Natural killer cell (primary cell): Measurements from ENCODE around the gene LNX2. TPM values are rescaled to one million over a fixed set of nuclear protein-coding genes. Genes with fewer than 3 reads are reported as not detected.
A peak's percentile ranks its signal among the peaks of the same experiment; 100 is the strongest.

Experiments used
- ATAC-seq, 3 donors: fragments of 150-1000 bp in 2 of 3; fragments of 200-7000 bp in 1 of 3; cut with Tn5 transposase; 1 replicate in 1 of 3; 2 replicates in 2 of 3; pipeline ENCODE4 v1.10.0; 2021; ENCODE audit warnings: mild to moderate bottlenecking in 2 of 3, moderate library complexity in 2 of 3
- DNase-seq, 2 donors: peaks; one replicate each; pipeline versions ENCODE4 v3.0.0 to v3.0.0-alpha.2; 2013 to 2021; ENCODE audit warnings: mixed read lengths in 1 of 2
- H3K27ac ChIP-seq: one replicate; pipeline ENCODE4 v1.5.1; 2013; ENCODE audit warnings: mild to moderate bottlenecking, low read length
- H3K27me3 ChIP-seq: one replicate; pipeline ENCODE4 v1.6.1; 2013; ENCODE audit warnings: low read length; ENCODE audit not compliant: control insufficient read depth, insufficient read depth
- H3K36me3 ChIP-seq: one replicate; pipeline ENCODE4 v1.6.1; 2013; ENCODE audit warnings: low read length; ENCODE audit not compliant: control insufficient read depth, insufficient read depth
- H3K4me1 ChIP-seq: one replicate; pipeline ENCODE4 v1.6.1; 2013; ENCODE audit warnings: low read length; ENCODE audit not compliant: control insufficient read depth, insufficient read depth
- H3K4me3 ChIP-seq: one replicate; pipeline ENCODE4 v1.5.1; 2013; ENCODE audit warnings: low read length
- H3K9me3 ChIP-seq: one replicate; pipeline ENCODE4 v1.6.1; 2013; ENCODE audit warnings: low read length; ENCODE audit not compliant: control insufficient read depth, insufficient read depth
- H3K27ac Mint-ChIP-seq, 2 donors: one replicate each; pipeline ENCODE4 v1.8.0; 2022; ENCODE audit warnings: mild to moderate bottlenecking in 2 of 2, mixed read lengths in 2 of 2, moderate library complexity in 1 of 2
- H3K27me3 Mint-ChIP-seq, 2 donors: one replicate each; pipeline ENCODE4 v1.8.0; 2022; ENCODE audit warnings: low read depth in 2 of 2, mixed read lengths in 2 of 2
- H3K36me3 Mint-ChIP-seq: one replicate; pipeline ENCODE4 v1.8.0; 2022; ENCODE audit warnings: mixed read lengths
- H3K4me1 Mint-ChIP-seq, 2 donors: one replicate each; pipeline ENCODE4 v1.8.0; 2022; ENCODE audit warnings: mixed read lengths in 2 of 2
- H3K4me3 Mint-ChIP-seq: one replicate; pipeline ENCODE4 v1.8.0; 2022; ENCODE audit warnings: mild to moderate bottlenecking, moderate library complexity, mixed read lengths
- H3K9me3 Mint-ChIP-seq, 2 donors: one replicate each; pipeline ENCODE4 v1.8.0; 2022; ENCODE audit warnings: mixed read lengths in 2 of 2
- WGBS: methylation state at CpG from one replicate; pipeline ENCODE4 v1.1.7; 2013; ENCODE audit warnings: missing lambda C conversion rate; ENCODE audit not compliant: insufficient coverage; 5-methylcytosine and 5-hydroxymethylcytosine counted together
- intact Hi-C: fragments of 100-400 bp; cut with micrococcal nuclease; formaldehyde crosslinking; loops from one replicate; pipeline ENCODE4 v1.14.2; 2022
- total RNA-seq, 4 donors: library from RNA; stranded (reverse); fragments of 120-200 nt in 1 of 4; gene quantifications; one replicate each; pipeline versions ENCODE4 v1.2.3 to v1.2.4, GENCODE V29; 2013 to 2022
- TF ChIP-seq, protein P1 (sequence below): fragments of 200-600 bp; IDR thresholded peaks from one replicate; pipeline ENCODE4 v1.8.0; 2022; ENCODE audit warnings: antibody characterized with exemption

The LNX2 gene
- total RNA-seq, 3 donors from 2014 or later (not counting 1 experiment from before 2014, with no cell fraction given) = 4.5 to 6.6 (median 5.0) TPM

DNA sequence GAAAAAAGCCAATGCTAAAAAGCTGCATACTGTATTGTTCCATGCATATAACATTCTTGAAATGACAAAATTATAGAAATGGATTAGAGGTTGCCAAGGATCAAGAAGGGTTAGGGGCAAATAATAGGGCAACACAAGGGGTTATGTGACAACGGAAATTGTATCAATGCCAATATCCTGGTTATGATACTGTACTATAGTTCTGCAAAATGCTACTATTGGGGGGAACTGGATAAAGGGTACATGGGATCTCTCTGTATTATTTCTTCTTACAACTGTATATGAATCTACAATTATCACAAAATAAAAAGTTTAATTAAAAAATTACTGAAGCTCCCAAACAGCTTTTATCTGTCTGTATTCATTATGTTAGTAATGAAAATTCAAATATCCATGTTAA, 31.9 kb downstream of the LNX2 start:
- H3K4me1 ChIP-seq = peaks cover 5% of the 10 kb centered on the region
- H3K36me3 Mint-ChIP-seq = no peaks in the 10 kb centered on the region
- no peaks in the 10 kb centered on the region for H3K27me3 Mint-ChIP-seq
- H3K27ac Mint-ChIP-seq = no peak overlapping the region
- ATAC-seq (no peak), DNase-seq (no peak)
- intact Hi-C loops = no loop called here
- TF ChIP-seq, protein P1, sequence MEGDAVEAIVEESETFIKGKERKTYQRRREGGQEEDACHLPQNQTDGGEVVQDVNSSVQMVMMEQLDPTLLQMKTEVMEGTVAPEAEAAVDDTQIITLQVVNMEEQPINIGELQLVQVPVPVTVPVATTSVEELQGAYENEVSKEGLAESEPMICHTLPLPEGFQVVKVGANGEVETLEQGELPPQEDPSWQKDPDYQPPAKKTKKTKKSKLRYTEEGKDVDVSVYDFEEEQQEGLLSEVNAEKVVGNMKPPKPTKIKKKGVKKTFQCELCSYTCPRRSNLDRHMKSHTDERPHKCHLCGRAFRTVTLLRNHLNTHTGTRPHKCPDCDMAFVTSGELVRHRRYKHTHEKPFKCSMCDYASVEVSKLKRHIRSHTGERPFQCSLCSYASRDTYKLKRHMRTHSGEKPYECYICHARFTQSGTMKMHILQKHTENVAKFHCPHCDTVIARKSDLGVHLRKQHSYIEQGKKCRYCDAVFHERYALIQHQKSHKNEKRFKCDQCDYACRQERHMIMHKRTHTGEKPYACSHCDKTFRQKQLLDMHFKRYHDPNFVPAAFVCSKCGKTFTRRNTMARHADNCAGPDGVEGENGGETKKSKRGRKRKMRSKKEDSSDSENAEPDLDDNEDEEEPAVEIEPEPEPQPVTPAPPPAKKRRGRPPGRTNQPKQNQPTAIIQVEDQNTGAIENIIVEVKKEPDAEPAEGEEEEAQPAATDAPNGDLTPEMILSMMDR = no peak
- no peaks in the 10 kb centered on the region for H3K36me3 ChIP-seq
- no peaks in the 10 kb centered on the region for H3K9me3 ChIP-seq
- 92% methylated on average over 1 of the region's 1 CpG for WGBS
- peaks cover 16 to 25% of the 10 kb centered on the region in 2 donors for H3K4me1 Mint-ChIP-seq
- no peak overlapping the region for H3K27ac ChIP-seq
- H3K27me3 ChIP-seq = no peaks in the 10 kb centered on the region
- H3K9me3 Mint-ChIP-seq = no peaks in the 10 kb centered on the region
- no peak overlapping the region for H3K4me3 Mint-ChIP-seq
- H3K4me3 ChIP-seq = no peak overlapping the region

- Histone ChIP-seq H3K36me3 (no peaks in the 10 kb centered on the region), H3K4me3 (no peak overlapping the region), H3K27me3 (no peaks in the 10 kb centered on the region), H3K4me1 (peaks cover 4% of the 10 kb centered on the region), H3K9me3 (no peaks in the 10 kb centered on the region), H3K27ac (no peak overlapping the region)
- ATAC-seq (no peak), DNase-seq (no peak)
- TF ChIP-seq, protein P1 = no peak
- Mint-ChIP-seq H3K4me3 (no peak overlapping the region), H3K27me3 (no peaks in the 10 kb centered on the region), H3K36me3 (no peaks in the 10 kb centered on the region), H3K9me3 (no peaks in the 10 kb centered on the region), H3K27ac (peak overlapping the region in 1 of 2 donors; percentile 52), H3K4me1 (peaks cover 18 to 28% of the 10 kb centered on the region in 2 donors)
- intact Hi-C loops = no loop called here
- whole genome bisulfite sequencing = 48% methylated on average over 4 of the region's 5 CpGs
Observed at GRCh38 chr13:27587095-27587746, 33.1 kb downstream of the LNX2 start.

DNA sequence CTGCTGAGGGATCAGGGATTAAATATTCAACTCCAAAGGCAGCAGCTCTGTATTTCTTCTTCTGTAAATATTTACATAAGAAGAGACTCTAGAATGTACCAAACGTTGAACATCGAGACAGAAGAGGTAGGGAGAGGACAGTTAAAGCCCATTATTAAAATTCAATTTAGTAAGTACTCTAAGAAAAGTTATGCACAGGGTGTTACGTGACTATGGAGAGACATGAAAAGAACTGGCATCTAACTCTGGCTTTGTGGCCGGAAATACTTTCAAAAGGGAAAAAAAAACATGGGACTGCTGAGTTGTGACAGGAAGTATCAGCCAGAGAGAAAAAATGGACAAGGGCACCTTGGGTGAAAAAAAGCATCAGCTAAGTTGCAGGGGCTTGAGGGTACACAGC, 36.7 kb downstream of the LNX2 start:
- Mint-ChIP-seq H3K9me3 (no peaks in the 10 kb centered on the region), H3K27ac (no peak overlapping the region), H3K4me3 (no peak overlapping the region), H3K4me1 (peaks cover 29 to 36% of the 10 kb centered on the region in 2 donors), H3K36me3 (peaks cover 5% of the 10 kb centered on the region), H3K27me3 (no peaks in the 10 kb centered on the region)
- WGBS = 34% methylated on average over 2 of the region's 4 CpGs
- Histone ChIP-seq H3K27ac (no peak overlapping the region), H3K4me3 (no peak overlapping the region), H3K9me3 (no peaks in the 10 kb centered on the region), H3K4me1 (peaks cover 4% of the 10 kb centered on the region), H3K27me3 (no peaks in the 10 kb centered on the region), H3K36me3 (no peaks in the 10 kb centered on the region)
- intact Hi-C loops = no loop called here
- DNase-seq = peak in 1 of 2 donors; percentile 15
- TF ChIP-seq, protein P1 = no peak
- ATAC-seq = no peak
